NCI-H524 treated with DMSO at 0.1 percent for 48 hours (cell line): ENCODE measurements around the gene PGGHG.
"Not testable (repeated sequence)": the region's sequence is repeated elsewhere in the genome, so short reads cannot be mapped to it uniquely, and the experiment has no call there.

Source experiments
- DNase-seq: peaks from one replicate; lab custom pipeline; 2025; lab: John Stamatoyannopoulos, UW

Gene PGGHG

GRCh38 chr11:285021-285893 lies 3.7 kb upstream of the PGGHG start:
- no peak for DNase-seq

GRCh38 chr11:285894-286220 lies 3.1 kb upstream of the PGGHG start:
- DNase-seq, result no peak

- DNase-seq, result not testable (repeated sequence)
Observed at GRCh38 chr11:286977-287820, 1.7 kb upstream of the PGGHG start.

GRCh38 chr11:287821-288477 lies 977 bp upstream of the PGGHG start:
- no peak for DNase-seq

- no peak for DNase-seq
Observed at GRCh38 chr11:289398-289711, 429 bp downstream of the PGGHG start.

- DNase-seq, result no peak
Observed at GRCh38 chr11:289712-290620, 1.0 kb downstream of the PGGHG start.

GRCh38 chr11:290621-291231 lies 1.8 kb downstream of the PGGHG start:
- no peak for DNase-seq

GRCh38 chr11:291281-292210 lies 2.6 kb downstream of the PGGHG start:
- no peak for DNase-seq

- no peak for DNase-seq
Observed at GRCh38 chr11:292211-293121, 3.5 kb downstream of the PGGHG start.

- DNase-seq, result no peak
Observed at GRCh38 chr11:293271-293851, 4.4 kb downstream of the PGGHG start.

GRCh38 chr11:293852-294661 lies 5.1 kb downstream of the PGGHG start:
- no peak for DNase-seq

- DNase-seq, result no peak
Observed at GRCh38 chr11:294780-295179, 5.9 kb downstream of the PGGHG start.

- no peak for DNase-seq
Observed at GRCh38 chr11:295351-296170, 6.6 kb downstream of the PGGHG start.

- DNase-seq, result no peak
Observed at GRCh38 chr11:296171-297050, 7.5 kb downstream of the PGGHG start.

- no peak for DNase-seq
Observed at GRCh38 chr11:297051-297585, 8.2 kb downstream of the PGGHG start.
